HG03159 (cell line): Measurements from ENCODE around the gene OOSP4A.

Source experiments
- ATAC-seq: cut with Tn5 transposase; IDR thresholded peaks from one replicate; pipeline ENCODE4 v1.9.1; 2021; ENCODE audit warnings: mild to moderate bottlenecking, moderate library complexity; ENCODE audit not compliant: unreplicated experiment

OOSP4A gene

GRCh38 chr11:59963733-59964132 lies at the start of gene OOSP4A:
TSS of gene OOSP4A (plus strand) at chr11:59964033. CDS start at chr11:59964033, 0 bp downstream.
- no peak for ATAC-seq

GRCh38 chr11:59918480-59918879 lies 45.4 kb upstream of the OOSP4A start:
- no peak for ATAC-seq

- no peak for ATAC-seq
Observed at GRCh38 chr11:59918987-59919589, 44.7 kb upstream of the OOSP4A start.

- no peak for ATAC-seq
Observed at GRCh38 chr11:59923813-59924212, 40.0 kb upstream of the OOSP4A start.

- no peak for ATAC-seq
Observed at GRCh38 chr11:59931688-59932087, 32.1 kb upstream of the OOSP4A start.

- no peak for ATAC-seq
Observed at GRCh38 chr11:59938132-59938531, 25.7 kb upstream of the OOSP4A start, which contains the start of gene OOSP1. TSS of gene OOSP1 (plus strand) at chr11:59938432. CDS start at chr11:59938455, 23 bp downstream.

GRCh38 chr11:59938718-59939117 lies 25.1 kb upstream of the OOSP4A start:
- ATAC-seq = no peak

- no peak for ATAC-seq
Observed at GRCh38 chr11:59939482-59939881, 24.4 kb upstream of the OOSP4A start.

GRCh38 chr11:59941091-59941490 lies 22.7 kb upstream of the OOSP4A start:
- no peak for ATAC-seq

- ATAC-seq = no peak
Observed at GRCh38 chr11:59943997-59944714, 19.7 kb upstream of the OOSP4A start.

GRCh38 chr11:59944720-59945119 lies 19.1 kb upstream of the OOSP4A start:
- ATAC-seq = no peak

- no peak for ATAC-seq
Observed at GRCh38 chr11:59953463-59954218, 10.2 kb upstream of the OOSP4A start.

- no peak for ATAC-seq
Observed at GRCh38 chr11:59954219-59954847, 9.5 kb upstream of the OOSP4A start.

- no peak for ATAC-seq
Observed at GRCh38 chr11:59957094-59957493, 6.7 kb upstream of the OOSP4A start.

GRCh38 chr11:59960502-59961381 lies 3.1 kb upstream of the OOSP4A start:
- ATAC-seq = no peak

- ATAC-seq = no peak
Observed at GRCh38 chr11:59962107-59962482, 1.7 kb upstream of the OOSP4A start.

- no peak for ATAC-seq
Observed at GRCh38 chr11:59965424-59965823, 1.6 kb downstream of the OOSP4A start.

- no peak for ATAC-seq
Observed at GRCh38 chr11:59966201-59966600, 2.4 kb downstream of the OOSP4A start.

- no peak for ATAC-seq
Observed at GRCh38 chr11:59967677-59968394, 4.0 kb downstream of the OOSP4A start.

GRCh38 chr11:59968395-59968783 lies 4.6 kb downstream of the OOSP4A start:
- no peak for ATAC-seq
